ENCODE results near the gene IMP3. TPM values are rescaled to one million over a fixed set of nuclear protein-coding genes. Genes with fewer than 3 reads are reported as not detected.

IMP3 gene
- total and polyA plus RNA-seq, 9 of the 15 experiments (the other 6 are each of a cell fraction or from before 2014, with no cell fraction given) = 14.5 to 160 (median 74.4) TPM

- peaks cover 48% of the 10 kb centered on the region for H3K79me2 ChIP-seq (ENCODE audit: control insufficient read depth, insufficient read depth, low read length)
- no peaks in the 10 kb centered on the region; a peak in 1 of 5 replicates for H3K27me3 ChIP-seq (ENCODE audit: control insufficient read depth in 2 of 2, insufficient read depth in 2 of 2, low read length in 2 of 2)
- peak overlapping the region; percentile 88 for H2AFZ ChIP-seq (ENCODE audit: low read depth, low read length)
- no peak for DNase-seq (ENCODE audit: extremely low read depth in 1 of 4, low spot score in 3 of 4)
- no peak for ATAC-seq
- in situ Hi-C loops (cut with MboI) = no loop called here
- peak overlapping the region; percentile 95 for H3K4me2 ChIP-seq (ENCODE audit: insufficient read depth, low read length)
- H3K4me1 ChIP-seq (replicated peaks in 1 of 2; ENCODE audit: control insufficient read depth in 2 of 2, insufficient read depth in 2 of 2, low read length in 2 of 2) = peaks cover 20 to 40% of the 10 kb centered on the region in 2 experiments
- H3K9ac ChIP-seq (ENCODE audit: insufficient read depth in 1 of 2, low read depth in 2 of 2, low read length in 2 of 2) = peak overlapping the region; percentile 80 to 100
- H3K9me1 ChIP-seq (ENCODE audit: control insufficient read depth, insufficient read depth, low read length) = no peaks in the 10 kb centered on the region
- peak overlapping the region; percentile 93 for H3K4me3 ChIP-seq
- H3K36me3 ChIP-seq (ENCODE audit: control insufficient read depth, insufficient read depth, low read length) = peaks cover 15% of the 10 kb centered on the region
- POLR2A ChIA-PET = interaction anchor here (0.6 to 4.9 kb wide), 14 partner anchors 8 to 598 kb away, joined by 3 to 60 read pairs (median 4); partner anchors contain the start of genes MAN2C1, PTPN9 and SNUPN
- intact Hi-C loops (cut with micrococcal nuclease) = no loop called here
- WGBS (ENCODE audit: insufficient coverage, low coverage, missing lambda C conversion rate) = under 1% methylated on average over 16 of the region's 16 CpGs
- peaks cover 9% of the 10 kb centered on the region; the same call in 1 of the 2 replicates for H4K20me1 ChIP-seq (replicated peaks; ENCODE audit: control insufficient read depth, insufficient read depth, low read length)
- CTCF ChIA-PET (ENCODE audit: low intra/inter-chr PET ratio) = interaction anchor here (0.7 to 2.1 kb wide), 2 partner anchors 130 to 271 kb away, joined by 3 to 9 read pairs; partner anchors contain the start of gene MAN2C1
- TSS peak; percentile 63 for BruUV-seq (replicated peaks)
- no peaks in the 10 kb centered on the region for H3K9me3 ChIP-seq (replicated peaks; ENCODE audit: control insufficient read depth, insufficient read depth, low read depth, low read length)
- peak overlapping the region; percentile 86 for H3K27ac ChIP-seq (ENCODE audit: extremely low read depth, low read depth, low read length)
- no peak for FAIRE-seq
- TF ChIP-seq TEAD4 (IDR thresholded peaks at IDR 0.05; ENCODE audit: low read length) (0 out of 2 replicates have a peak, but pooled peaks have one; percentile 7), TEAD4 (CRISPR knock-in tag; IDR thresholded peaks at IDR 0.05; ENCODE audit: borderline replicate concordance) (no peak), NFXL1 (CRISPR knock-in tag; IDR thresholded peaks at IDR 0.05) (no peak), PRMT5 (CRISPR knock-in tag; IDR thresholded peaks at IDR 0.05) (no peak), ZNF696 (CRISPR knock-in tag; conservative IDR thresholded peaks at IDR 0.05) (no peak), CBX8 (IDR thresholded peaks at IDR 0.05; ENCODE audit: borderline replicate concordance, extremely low read depth, low read depth, low read length, poor library complexity, severe bottlenecking) (no peak), JUN (IDR thresholded peaks at IDR 0.05; ENCODE audit: borderline replicate concordance, low read depth, low read length) (0 out of 2 replicates have a peak, but pooled peaks have one; percentile 23), JUN (CRISPR knock-in tag; IDR thresholded peaks at IDR 0.05; ENCODE audit: borderline replicate concordance) (no peak), TCF7 (IDR thresholded peaks at IDR 0.05; ENCODE audit: borderline replicate concordance) (no peak)
- TF ChIP-seq, protein P1, sequence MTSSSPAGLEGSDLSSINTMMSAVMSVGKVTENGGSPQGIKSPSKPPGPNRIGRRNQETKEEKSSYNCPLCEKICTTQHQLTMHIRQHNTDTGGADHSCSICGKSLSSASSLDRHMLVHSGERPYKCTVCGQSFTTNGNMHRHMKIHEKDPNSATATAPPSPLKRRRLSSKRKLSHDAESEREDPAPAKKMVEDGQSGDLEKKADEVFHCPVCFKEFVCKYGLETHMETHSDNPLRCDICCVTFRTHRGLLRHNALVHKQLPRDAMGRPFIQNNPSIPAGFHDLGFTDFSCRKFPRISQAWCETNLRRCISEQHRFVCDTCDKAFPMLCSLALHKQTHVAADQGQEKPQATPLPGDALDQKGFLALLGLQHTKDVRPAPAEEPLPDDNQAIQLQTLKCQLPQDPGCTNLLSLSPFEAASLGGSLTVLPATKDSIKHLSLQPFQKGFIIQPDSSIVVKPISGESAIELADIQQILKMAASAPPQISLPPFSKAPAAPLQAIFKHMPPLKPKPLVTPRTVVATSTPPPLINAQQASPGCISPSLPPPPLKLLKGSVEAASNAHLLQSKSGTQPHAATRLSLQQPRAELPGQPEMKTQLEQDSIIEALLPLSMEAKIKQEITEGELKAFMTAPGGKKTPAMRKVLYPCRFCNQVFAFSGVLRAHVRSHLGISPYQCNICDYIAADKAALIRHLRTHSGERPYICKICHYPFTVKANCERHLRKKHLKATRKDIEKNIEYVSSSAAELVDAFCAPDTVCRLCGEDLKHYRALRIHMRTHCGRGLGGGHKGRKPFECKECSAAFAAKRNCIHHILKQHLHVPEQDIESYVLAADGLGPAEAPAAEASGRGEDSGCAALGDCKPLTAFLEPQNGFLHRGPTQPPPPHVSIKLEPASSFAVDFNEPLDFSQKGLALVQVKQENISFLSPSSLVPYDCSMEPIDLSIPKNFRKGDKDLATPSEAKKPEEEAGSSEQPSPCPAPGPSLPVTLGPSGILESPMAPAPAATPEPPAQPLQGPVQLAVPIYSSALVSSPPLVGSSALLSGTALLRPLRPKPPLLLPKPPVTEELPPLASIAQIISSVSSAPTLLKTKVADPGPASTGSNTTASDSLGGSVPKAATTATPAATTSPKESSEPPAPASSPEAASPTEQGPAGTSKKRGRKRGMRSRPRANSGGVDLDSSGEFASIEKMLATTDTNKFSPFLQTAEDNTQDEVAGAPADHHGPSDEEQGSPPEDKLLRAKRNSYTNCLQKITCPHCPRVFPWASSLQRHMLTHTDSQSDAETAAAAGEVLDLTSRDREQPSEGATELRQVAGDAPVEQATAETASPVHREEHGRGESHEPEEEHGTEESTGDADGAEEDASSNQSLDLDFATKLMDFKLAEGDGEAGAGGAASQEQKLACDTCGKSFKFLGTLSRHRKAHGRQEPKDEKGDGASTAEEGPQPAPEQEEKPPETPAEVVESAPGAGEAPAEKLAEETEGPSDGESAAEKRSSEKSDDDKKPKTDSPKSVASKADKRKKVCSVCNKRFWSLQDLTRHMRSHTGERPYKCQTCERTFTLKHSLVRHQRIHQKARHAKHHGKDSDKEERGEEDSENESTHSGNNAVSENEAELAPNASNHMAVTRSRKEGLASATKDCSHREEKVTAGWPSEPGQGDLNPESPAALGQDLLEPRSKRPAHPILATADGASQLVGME (CRISPR knock-in tag; IDR thresholded peaks at IDR 0.05) = no peak
- TF ChIP-seq, protein P2, sequence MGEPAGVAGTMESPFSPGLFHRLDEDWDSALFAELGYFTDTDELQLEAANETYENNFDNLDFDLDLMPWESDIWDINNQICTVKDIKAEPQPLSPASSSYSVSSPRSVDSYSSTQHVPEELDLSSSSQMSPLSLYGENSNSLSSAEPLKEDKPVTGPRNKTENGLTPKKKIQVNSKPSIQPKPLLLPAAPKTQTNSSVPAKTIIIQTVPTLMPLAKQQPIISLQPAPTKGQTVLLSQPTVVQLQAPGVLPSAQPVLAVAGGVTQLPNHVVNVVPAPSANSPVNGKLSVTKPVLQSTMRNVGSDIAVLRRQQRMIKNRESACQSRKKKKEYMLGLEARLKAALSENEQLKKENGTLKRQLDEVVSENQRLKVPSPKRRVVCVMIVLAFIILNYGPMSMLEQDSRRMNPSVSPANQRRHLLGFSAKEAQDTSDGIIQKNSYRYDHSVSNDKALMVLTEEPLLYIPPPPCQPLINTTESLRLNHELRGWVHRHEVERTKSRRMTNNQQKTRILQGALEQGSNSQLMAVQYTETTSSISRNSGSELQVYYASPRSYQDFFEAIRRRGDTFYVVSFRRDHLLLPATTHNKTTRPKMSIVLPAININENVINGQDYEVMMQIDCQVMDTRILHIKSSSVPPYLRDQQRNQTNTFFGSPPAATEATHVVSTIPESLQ (CRISPR knock-in tag; IDR thresholded peaks at IDR 0.05) = peak; percentile 80; the same call in 1 of the 2 replicates
Observed at GRCh38 chr15:75639191-75639708, 774 bp downstream of the IMP3 start.
